H1 (cell line): Measurements from ENCODE around the gene EGFR. TPM values are rescaled to one million over a fixed set of nuclear protein-coding genes. Genes with fewer than 3 reads are reported as not detected.

ENCODE experiments used
- CTCF ChIA-PET: fragments of 300-600 bp; sonication (Branson Sonifier 250); formaldehyde crosslinking; loops from one replicate; lab custom pipeline; 2021; ENCODE audit not compliant: partially characterized antibody; lab: Charles Lee
- POLR2A ChIA-PET: fragments of 300-600 bp; sonication (Branson Sonifier 250); formaldehyde crosslinking; loops from one replicate; lab custom pipeline; 2021; ENCODE audit warnings: inconsistent platforms; ENCODE audit not compliant: partially characterized antibody; lab: Charles Lee
- DNase-seq, 2 experiments: peaks; one replicate each; pipeline versions ENCODE4 v3.0.0 to v3.0.0-alpha.2; 2010 to 2022; ENCODE audit warnings: low spot score in 2 of 2, low read depth in 1 of 2, mixed read lengths in 1 of 2
- FAIRE-seq: peaks from 2 replicates; lab custom pipeline; 2011; peaks lifted over from hg19 to GRCh38; lab: Jason Lieb, UNC
- H2AFZ ChIP-seq: 2 replicates; pipeline ENCODE4 v1.8.1; 2012; ENCODE audit warnings: low read length, inconsistent platforms
- H2AK5ac ChIP-seq: 2 replicates; pipeline ENCODE4 v1.6.1; 2013; ENCODE audit warnings: low read depth, low read length
- H2BK120ac ChIP-seq: replicated peaks from 2 replicates; pipeline ENCODE3; 2013; ENCODE audit warnings: low read depth, low read length, inconsistent platforms
- H2BK12ac ChIP-seq: 2 replicates; pipeline ENCODE4 v1.6.1; 2013; ENCODE audit warnings: low read depth, low read length
- H2BK15ac ChIP-seq: 2 replicates; pipeline ENCODE4 v1.6.1; 2013; ENCODE audit warnings: low read length
- H2BK20ac ChIP-seq: 2 replicates; pipeline ENCODE4 v1.6.1; 2013; ENCODE audit warnings: low read length
- H2BK5ac ChIP-seq: 2 replicates; pipeline ENCODE4 v1.6.1; 2013; ENCODE audit warnings: low read depth, low read length
- H3K14ac ChIP-seq: 2 replicates; pipeline ENCODE4 v1.6.1; 2013; ENCODE audit warnings: inconsistent platforms; ENCODE audit not compliant: insufficient read length
- H3K18ac ChIP-seq: 2 replicates; pipeline ENCODE4 v1.6.1; 2013; ENCODE audit warnings: low read length; ENCODE audit errors: extremely low read depth
- H3K23ac ChIP-seq: 2 replicates; pipeline ENCODE4 v1.6.1; 2013; ENCODE audit warnings: inconsistent platforms; ENCODE audit not compliant: insufficient read length
- H3K23me2 ChIP-seq: 2 replicates; pipeline ENCODE4 v1.6.1; 2013; ENCODE audit warnings: low read depth, low read length
- H3K27ac ChIP-seq: 2 replicates; pipeline ENCODE4 v1.6.1; 2011; ENCODE audit warnings: low read depth, low read length, inconsistent platforms
- H3K27me3 ChIP-seq, 4 experiments: replicated peaks in 1 of 4; 1 replicate in 1 of 4; 2 replicates in 3 of 4; pipeline versions ENCODE4 v1.6.1 to v1.8.1; 2011 to 2013; ENCODE audit warnings: low read length in 3 of 4, mild to moderate bottlenecking in 3 of 4, inconsistent platforms in 2 of 4, mixed read lengths in 2 of 4, moderate library complexity in 1 of 4; ENCODE audit not compliant: control insufficient read depth in 3 of 4, insufficient read depth in 3 of 4; ENCODE audit errors: extremely low read depth in 1 of 4
- H3K36me3 ChIP-seq, 4 experiments: 2 replicates each; pipeline versions ENCODE4 v1.6.1 to v1.8.1; 2011 to 2013; ENCODE audit warnings: mild to moderate bottlenecking in 4 of 4, low read length in 3 of 4, moderate library complexity in 2 of 4, control low read depth in 1 of 4, inconsistent platforms in 1 of 4; ENCODE audit not compliant: insufficient read depth in 4 of 4, control insufficient read depth in 2 of 4
- H3K4ac ChIP-seq: replicated peaks from 2 replicates; pipeline ENCODE3; 2013; ENCODE audit warnings: low read length, low read depth, mixed read lengths, inconsistent platforms; ENCODE audit not compliant: insufficient read length
- H3K4me1 ChIP-seq, 4 experiments: replicated peaks in 1 of 4; 1 replicate in 1 of 4; 2 replicates in 3 of 4; pipeline versions ENCODE4 v1.6.1 to v1.8.1; 2011 to 2013; ENCODE audit warnings: low read length in 3 of 4, inconsistent platforms in 2 of 4, mixed read lengths in 1 of 4; ENCODE audit not compliant: insufficient read depth in 4 of 4, control insufficient read depth in 3 of 4
- H3K4me2 ChIP-seq, 2 experiments: 2 replicates each; pipeline versions ENCODE4 v1.6.1 to v1.8.1; 2011 to 2013; ENCODE audit warnings: low read depth in 2 of 2, low read length in 2 of 2, control low read depth in 1 of 2, inconsistent platforms in 1 of 2, mild to moderate bottlenecking in 1 of 2; ENCODE audit not compliant: insufficient read depth in 1 of 2
- H3K4me3 ChIP-seq, 4 experiments: fragments of 200-600, 300-600 bp in 1 of 4; sonication (generic), shearing (Covaris generic), sonication (Bioruptor Twin) in 1 of 4; 2 replicates each; pipeline versions ENCODE4 v1.5.1 to v1.8.1; 2011 to 2016; ENCODE audit warnings: low read length in 4 of 4, low read depth in 3 of 4, control low read depth in 2 of 4, inconsistent platforms in 2 of 4, mild to moderate bottlenecking in 2 of 4, mixed read lengths in 1 of 4, moderate library complexity in 1 of 4; ENCODE audit not compliant: insufficient read depth in 2 of 4; ENCODE audit errors: extremely low read depth in 1 of 4
- H3K56ac ChIP-seq: replicated peaks from 2 replicates; pipeline ENCODE3; 2013; ENCODE audit warnings: low read depth, mild to moderate bottlenecking, mixed read lengths, low read length, inconsistent platforms; ENCODE audit not compliant: insufficient read length
- H3K79me1 ChIP-seq: 2 replicates; pipeline ENCODE4 v1.6.1; 2013; ENCODE audit warnings: low read depth, low read length, control low read depth
- H3K79me2 ChIP-seq, 2 experiments: 2 replicates each; pipeline versions ENCODE4 v1.6.1 to v1.8.1; 2012 to 2013; ENCODE audit warnings: low read length in 2 of 2, mild to moderate bottlenecking in 2 of 2, inconsistent platforms in 1 of 2; ENCODE audit not compliant: insufficient read depth in 2 of 2, control insufficient read depth in 1 of 2
- H3K9ac ChIP-seq, 4 experiments: replicated peaks in 1 of 4; 1 replicate in 1 of 4; 2 replicates in 3 of 4; pipeline versions ENCODE4 v1.6.1 to v1.8.1; 2011 to 2013; ENCODE audit warnings: low read depth in 3 of 4, low read length in 3 of 4, control low read depth in 2 of 4, mild to moderate bottlenecking in 2 of 4, moderate library complexity in 2 of 4, inconsistent platforms in 1 of 4; ENCODE audit errors: extremely low read depth in 1 of 4
- H3K9me3 ChIP-seq, 2 experiments: 2 replicates each; pipeline versions ENCODE4 v1.6.1 to v1.8.1; 2012 to 2013; ENCODE audit warnings: mild to moderate bottlenecking in 2 of 2, moderate library complexity in 2 of 2, control low read depth in 1 of 2, inconsistent platforms in 1 of 2, low read depth in 1 of 2, low read length in 1 of 2, mixed read lengths in 1 of 2; ENCODE audit not compliant: insufficient read depth in 2 of 2
- H4K20me1 ChIP-seq, 2 experiments: replicated peaks in 1 of 2; 2 replicates each; pipeline versions ENCODE3 to v1.8.1; 2011 to 2013; ENCODE audit warnings: inconsistent platforms in 2 of 2, low read length in 2 of 2, mild to moderate bottlenecking in 1 of 2; ENCODE audit not compliant: insufficient read depth in 2 of 2, control insufficient read depth in 1 of 2
- H4K5ac ChIP-seq: 2 replicates; pipeline ENCODE4 v1.6.1; 2013; ENCODE audit warnings: low read length, low read depth, mixed read lengths, inconsistent platforms; ENCODE audit not compliant: insufficient read length
- H4K8ac ChIP-seq: 2 replicates; pipeline ENCODE4 v1.8.0; 2013; ENCODE audit warnings: mild to moderate bottlenecking, moderate library complexity, low read length, inconsistent platforms; ENCODE audit not compliant: insufficient read depth; ENCODE audit errors: extremely low read depth
- H4K91ac ChIP-seq: replicated peaks from 2 replicates; pipeline ENCODE3; 2013; ENCODE audit warnings: low read length, mixed read lengths, inconsistent platforms; ENCODE audit not compliant: insufficient read length
- SP1 ChIP-seq: IDR thresholded peaks from 2 replicates; pipeline ENCODE4 v1.6.1; 2011; ENCODE audit warnings: low read depth, low read length
- TAF7 ChIP-seq: optimal IDR thresholded peaks from 2 replicates; pipeline ENCODE3; 2011; ENCODE audit warnings: low read depth, mild to moderate bottlenecking, inconsistent platforms, low read length, moderate library complexity, borderline replicate concordance
- WGBS, 2 experiments: shearing (Covaris generic) in 1 of 2; methylation state at CpG; one replicate each; pipeline versions ENCODE4 v1.1.6 to v1.1.7; 2013 to 2015; ENCODE audit warnings: low lambda C conversion rate in 2 of 2, mixed read lengths in 2 of 2, inconsistent platforms in 1 of 2, low coverage in 1 of 2, missing lambda C conversion rate in 1 of 2; ENCODE audit not compliant: insufficient replicate concordance in 2 of 2, insufficient coverage in 1 of 2, insufficient read length in 1 of 2; ENCODE audit errors: extremely low coverage in 1 of 2, missing lambda C conversion rate in 1 of 2; 5-methylcytosine and 5-hydroxymethylcytosine counted together
- polyA plus RNA-seq, 7 experiments: library from polyadenylated mRNA; depleted of rRNA in 3 of 7; stranded (reverse) in 5 of 7; unstranded in 2 of 7; fragments of >200 nt in 5 of 7; fragments of 200-250 nt in 2 of 7; gene quantifications; 1 replicate in 5 of 7; 2 replicates in 1 of 7; 4 replicates in 1 of 7; pipeline versions ENCODE4 v1.2.1 to v1.2.3, GENCODE V29; 2011 to 2013; ENCODE audit warnings: missing spikeins in 2 of 7, mixed read lengths in 2 of 7
- total RNA-seq: library from RNA; stranded (reverse); fragmentation: NEBNext Ultra II Directional; extraction: Animal tissue kit (Norgen Biotek cat#: 25700); gene quantifications from 2 replicates; pipeline ENCODE4 v1.2.1, GENCODE V29; 2021

EGFR gene
- total and polyA plus RNA-seq, 2 of the 8 experiments (the other 6 are each of a cell fraction or from before 2014, with no cell fraction given), result 1.9 to 5.8 TPM

DNA sequence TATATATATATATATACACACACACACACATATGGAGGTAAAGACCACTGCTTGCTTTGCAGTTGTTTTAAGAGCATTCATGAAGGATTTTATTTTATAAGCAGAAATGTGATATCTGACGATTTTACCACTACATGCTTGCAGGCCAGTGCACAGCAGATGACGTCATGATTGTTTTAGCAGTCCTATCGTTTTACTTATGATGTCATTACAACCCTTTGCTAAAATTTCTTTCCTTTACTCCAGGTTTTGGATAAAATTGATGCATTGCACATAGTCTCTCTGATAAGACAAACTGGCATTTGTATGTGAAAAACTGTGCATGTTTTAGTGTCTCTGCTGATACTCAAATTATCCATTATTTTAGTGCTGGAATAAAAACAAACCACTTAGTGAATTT, 9.2 kb downstream of the EGFR start:
- Histone ChIP-seq H4K20me1 (no peaks in the 10 kb centered on the region), H3K23ac (no peak overlapping the region), H2BK120ac (no peak overlapping the region), H3K4me2 (no peak overlapping the region), H3K4me1 (no peaks in the 10 kb centered on the region), H2AK5ac (no peak overlapping the region), H4K8ac (no peak overlapping the region), H3K9ac (no peak overlapping the region), H2BK15ac (no peak overlapping the region), H2BK12ac (no peak overlapping the region), H3K14ac (no peak overlapping the region), H4K5ac (no peak overlapping the region), H3K56ac (no peak overlapping the region), H3K36me3 (no peaks in the 10 kb centered on the region), H4K91ac (no peak overlapping the region), H2BK20ac (no peak overlapping the region), H2BK5ac (no peak overlapping the region), H3K23me2 (no peaks in the 10 kb centered on the region), H3K4ac (no peak overlapping the region), H3K9me3 (no peaks in the 10 kb centered on the region), H3K18ac (no peak overlapping the region), H3K4me3 (no peak overlapping the region), H3K27me3 (no peaks in the 10 kb centered on the region), H3K27ac (no peak overlapping the region), H3K79me1 (no peaks in the 10 kb centered on the region; the same call in 1 of the 2 replicates), H3K79me2 (no peaks in the 10 kb centered on the region), H2AFZ (no peak overlapping the region)
- FAIRE-seq, result no peak
- no peak for DNase-seq
- 92% methylated on average over 3 of the region's 3 CpGs; no CpG with 5 or more reads in 1 of the 2 experiments for WGBS, 2 experiments
- CTCF ChIA-PET, result no interaction called here
- POLR2A ChIA-PET, result no interaction called here
- no peak for TF ChIP-seq SP1
- no peak for TF ChIP-seq TAF7
